Measurements from ENCODE around the gene ATP5MC2.
"Not testable (repeated sequence)": the region's sequence is repeated elsewhere in the genome, so short reads cannot be mapped to it uniquely, and the experiment has no call there.

The ATP5MC2 gene

DNA sequence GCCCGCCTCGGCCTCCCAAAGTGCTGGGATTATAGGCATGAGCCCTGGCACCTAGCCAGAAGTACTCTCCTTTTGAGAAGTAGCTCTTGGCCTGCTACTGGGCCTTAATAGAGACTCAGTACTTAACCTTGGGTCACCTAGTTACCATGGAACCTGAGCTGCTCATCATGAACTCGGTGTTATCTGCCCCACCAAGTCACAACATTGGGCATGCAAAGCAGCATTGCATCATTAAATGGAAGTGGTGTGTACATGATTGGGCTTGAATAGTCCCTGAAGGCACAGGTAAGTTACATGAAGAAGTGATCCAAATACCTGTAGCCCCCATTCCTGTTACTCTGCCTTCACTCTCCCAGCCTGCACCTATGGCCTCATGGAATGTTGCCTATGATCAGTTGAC lies 31.8 kb downstream of the ATP5MC2 start:
- no peak for DNase-seq

GRCh38 chr12:53643232-53643979 lies 32.5 kb downstream of the ATP5MC2 start:
- no peak for DNase-seq

DNA sequence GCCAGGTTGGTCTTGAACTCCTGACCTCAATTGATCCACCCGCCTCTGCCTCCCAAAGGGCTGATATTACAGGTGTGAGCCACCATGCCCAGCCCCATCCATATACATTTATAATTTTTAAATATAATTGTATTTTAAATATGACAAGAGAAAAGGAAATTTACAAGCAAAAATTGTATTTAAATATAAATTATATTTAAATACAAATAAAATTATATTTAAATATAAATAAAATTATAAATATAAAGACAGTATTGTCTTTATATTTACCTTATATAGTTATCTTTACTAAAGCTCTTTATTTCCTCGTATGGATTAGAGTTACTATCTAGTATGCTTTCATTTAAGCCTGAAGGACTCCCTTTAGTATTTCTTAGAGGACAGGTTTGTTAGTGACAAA lies 37.8 kb downstream of the ATP5MC2 start:
- no peak for DNase-seq

- no peak for DNase-seq
Measured at GRCh38 chr12:53636641-53637040, 39.2 kb downstream of the ATP5MC2 start.

GRCh38 chr12:53635708-53636107 lies 40.2 kb downstream of the ATP5MC2 start:
- DNase-seq, result not testable (repeated sequence)

- DNase-seq, result no peak
Measured at GRCh38 chr12:53631721-53632120, 44.2 kb downstream of the ATP5MC2 start.

GRCh38 chr12:53627919-53628318 lies 48.0 kb downstream of the ATP5MC2 start:
- no peak for DNase-seq

- no peak for DNase-seq
Measured at GRCh38 chr12:53626702-53627169, 49.1 kb downstream of the ATP5MC2 start.

DNA sequence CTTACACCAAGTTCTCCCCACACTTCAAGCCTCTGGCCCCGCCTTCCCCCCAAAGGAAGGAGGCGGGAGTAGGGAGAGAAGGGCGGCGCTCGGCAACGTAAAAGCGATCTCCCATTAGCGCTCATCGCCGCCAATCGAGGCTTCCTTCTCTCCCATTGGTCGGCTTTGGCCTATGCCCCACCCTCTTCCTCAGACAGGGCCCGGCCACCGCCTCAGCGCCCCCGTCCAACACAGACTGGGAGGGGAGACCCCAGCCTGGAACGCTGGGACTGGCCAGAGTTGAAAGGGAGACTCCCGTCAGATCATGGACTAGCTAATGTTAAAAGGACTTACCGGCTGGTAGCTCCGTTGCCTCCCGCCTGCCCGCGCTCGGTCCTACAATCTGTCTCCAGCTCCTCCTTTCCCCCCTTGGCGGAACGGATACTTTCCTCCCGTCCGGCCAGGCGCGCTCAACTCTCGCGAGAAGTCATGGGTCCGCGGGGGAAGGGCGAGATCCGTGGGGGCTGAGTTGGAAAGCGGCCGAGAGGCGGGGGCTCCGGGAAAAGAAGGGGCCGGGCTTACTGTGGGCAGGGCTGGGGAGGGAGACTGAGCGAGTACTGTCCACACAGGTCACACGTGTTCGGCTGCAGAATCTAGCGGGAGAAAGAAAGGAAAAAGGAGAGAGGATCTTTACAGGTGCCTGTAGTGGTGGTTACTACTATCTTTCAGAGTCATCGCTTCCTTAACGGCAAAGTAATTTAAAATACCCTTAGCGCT lies 49.8 kb downstream of the ATP5MC2 start, which contains the start of gene ATF7:
TSS of gene ATF7 (minus strand) at position 437 of the 756 bp plus-strand sequence. CDS start 25,382 bp downstream, outside the sequence.
- DNase-seq, result peak; percentile 94 to 98 (median 97)

- DNase-seq, result no peak
Measured at GRCh38 chr12:53625373-53625945, 50.4 kb downstream of the ATP5MC2 start.

- no peak for DNase-seq
Measured at GRCh38 chr12:53624956-53625355, 50.9 kb downstream of the ATP5MC2 start.

- DNase-seq, result no peak
Measured at GRCh38 chr12:53624458-53624857, 51.4 kb downstream of the ATP5MC2 start.

DNA sequence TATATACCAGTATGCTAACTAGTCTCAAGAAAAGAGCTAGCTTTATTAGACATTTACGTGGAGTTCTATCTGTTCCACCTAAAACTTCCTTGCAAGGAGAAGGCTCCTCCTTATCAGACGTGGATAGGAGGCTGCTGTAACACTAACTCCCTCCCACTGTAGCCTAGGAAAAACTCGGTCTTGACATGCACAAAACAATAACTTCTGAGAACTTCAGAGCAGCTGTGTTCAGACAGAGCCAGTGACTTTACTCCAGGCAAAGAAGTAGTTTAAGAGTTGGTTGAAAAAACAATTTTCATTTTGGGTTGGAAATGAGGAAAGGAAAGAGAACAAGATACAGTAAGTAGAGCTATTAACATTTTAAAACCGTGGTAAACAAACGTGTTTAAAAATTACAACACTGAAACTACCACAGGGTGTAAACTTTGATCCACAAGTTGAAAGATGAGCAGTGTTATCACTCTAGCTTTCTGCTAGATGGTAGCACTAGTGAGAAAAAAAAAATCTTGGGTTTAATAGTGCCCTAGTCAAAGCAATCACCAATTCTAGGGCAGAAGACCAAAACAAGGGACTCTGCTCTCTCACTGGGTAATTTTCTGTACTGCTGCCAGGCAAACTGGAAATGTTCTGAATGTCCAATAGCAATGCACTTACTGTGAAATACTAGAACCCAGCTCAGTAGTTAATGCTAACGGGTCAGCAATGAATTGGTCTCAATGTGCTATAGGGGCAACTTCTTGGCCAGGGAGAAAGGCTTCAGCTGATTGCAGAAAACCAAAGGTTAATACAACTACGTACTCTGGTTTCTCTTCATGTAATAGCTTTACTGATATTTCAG lies 52.1 kb downstream of the ATP5MC2 start:
- no peak for DNase-seq

DNA sequence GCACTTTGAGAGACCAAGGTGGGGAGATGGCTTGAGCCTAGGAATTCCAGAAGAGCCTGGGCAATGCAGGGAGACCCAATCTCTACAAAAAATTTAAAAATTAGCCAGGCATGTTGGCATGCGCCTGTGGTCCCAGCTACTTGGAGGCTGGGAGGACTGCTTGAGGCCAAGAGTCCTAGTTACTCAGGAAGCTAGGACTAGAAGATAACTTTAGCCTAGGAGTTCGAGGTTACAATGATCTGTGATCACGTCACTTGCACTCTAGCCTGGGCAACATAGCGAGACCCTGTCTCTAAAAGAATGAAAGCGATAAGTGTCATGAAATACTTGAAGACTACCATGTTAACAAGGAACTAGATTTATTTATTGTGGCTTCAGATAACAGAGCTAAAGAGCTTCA lies 53.2 kb downstream of the ATP5MC2 start:
- no peak for DNase-seq

DNA sequence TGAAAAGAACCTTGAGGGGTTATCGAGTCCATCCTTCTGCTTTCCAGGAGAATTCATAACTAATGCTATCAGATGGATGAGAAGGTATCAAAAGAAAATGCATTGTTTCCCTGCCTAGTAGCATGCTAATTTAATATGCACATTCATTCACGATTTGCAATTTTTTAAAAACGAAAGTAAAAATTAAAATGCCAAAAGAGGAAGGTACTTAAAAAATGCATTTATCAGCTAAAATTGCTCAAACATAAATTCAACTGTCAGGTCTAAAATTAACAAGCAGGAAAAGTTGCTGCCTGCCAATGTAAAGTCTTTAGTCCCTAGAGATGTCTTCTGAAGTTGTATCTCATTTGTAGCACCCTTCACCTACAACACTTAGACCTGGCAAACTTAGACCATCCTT lies 57.6 kb downstream of the ATP5MC2 start:
- DNase-seq, result no peak

DNA sequence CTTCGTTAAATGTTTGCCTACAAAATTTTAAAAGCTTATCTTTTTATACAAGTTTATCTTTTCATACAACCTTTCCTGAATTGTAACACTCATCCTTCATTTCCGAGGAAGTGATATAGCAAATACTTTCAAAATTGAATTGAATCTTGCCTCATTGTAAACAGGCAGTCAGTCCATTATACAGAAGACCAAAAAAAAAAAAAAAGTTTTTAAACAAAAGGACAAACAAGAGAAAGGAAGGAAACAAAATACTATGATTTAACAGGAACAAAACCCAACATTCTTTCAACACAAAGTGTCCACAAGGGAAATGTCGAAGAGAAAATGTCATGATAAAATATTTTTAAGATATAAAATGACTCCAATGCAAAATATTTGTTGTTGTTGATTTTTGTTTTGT lies 58.2 kb downstream of the ATP5MC2 start:
- DNase-seq, result no peak

DNA sequence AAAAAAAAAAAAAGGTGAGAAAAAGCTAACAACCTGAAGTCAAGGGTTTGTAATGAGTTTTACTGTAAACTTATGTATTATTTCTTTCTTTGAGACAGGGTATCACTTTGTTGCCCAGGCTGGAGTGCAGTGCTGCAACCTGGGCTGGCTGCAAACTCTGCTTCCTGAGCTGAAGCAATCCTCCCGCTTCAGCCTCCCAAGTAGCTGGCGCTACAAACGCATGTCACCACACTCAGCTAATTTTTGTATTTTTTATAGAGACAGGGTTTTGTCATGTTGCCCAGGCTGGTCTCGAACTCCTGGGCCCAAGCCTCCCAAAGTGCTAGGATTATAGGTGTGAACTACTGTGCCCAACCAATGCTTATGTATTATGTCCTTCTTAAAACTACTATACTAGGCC lies 58.9 kb downstream of the ATP5MC2 start:
- DNase-seq, result no peak

All from activated naive CD4-positive, alpha-beta T cell (primary cell).